ENCODE results near the gene TCTN3. TPM values are rescaled to one million over a fixed set of nuclear protein-coding genes. Genes with fewer than 3 reads are reported as not detected.
A peak's percentile ranks its signal among the peaks of the same experiment; 100 is the strongest.

The TCTN3 gene
- total and polyA plus RNA-seq, 2 of the 13 experiments (the other 11 are each of a cell fraction or from before 2014, with no cell fraction given): 53.3 to 60.0 TPM

- TF ChIP-seq ZNF782 (CRISPR knock-in tag; IDR thresholded peaks at IDR 0.05; ENCODE audit: borderline replicate concordance) (no peak), NFE2L2 (IDR thresholded peaks at IDR 0.05; ENCODE audit: low read length) (no peak), ZNF660 (CRISPR knock-in tag; IDR thresholded peaks at IDR 0.05; ENCODE audit: borderline replicate concordance, low read depth) (no peak), ZNF382 (CRISPR knock-in tag; IDR thresholded peaks at IDR 0.05; ENCODE audit: borderline replicate concordance) (no peak), ZIK1 (CRISPR knock-in tag; IDR thresholded peaks at IDR 0.05; ENCODE audit: borderline replicate concordance, low read depth) (peak; percentile 30; the same call in 1 of the 2 replicates), TERF1 (CRISPR knock-in tag; IDR thresholded peaks at IDR 0.05) (no peak), ERF (CRISPR knock-in tag; IDR thresholded peaks at IDR 0.05) (0 out of 2 replicates have a peak, but pooled peaks have one; percentile 59), ZNF703 (CRISPR knock-in tag; IDR thresholded peaks at IDR 0.05; ENCODE audit: borderline replicate concordance) (no peak), SRY (CRISPR knock-in tag; IDR thresholded peaks at IDR 0.05) (no peak), NFATC3 (CRISPR knock-in tag; IDR thresholded peaks at IDR 0.05) (no peak), IRF2 (CRISPR knock-in tag; IDR thresholded peaks at IDR 0.05) (peak; percentile 58; the same call in 1 of the 2 replicates), ZNF678 (CRISPR knock-in tag; IDR thresholded peaks at IDR 0.05) (no peak), KLF13 (CRISPR knock-in tag; IDR thresholded peaks at IDR 0.05) (no peak), CC2D1A (CRISPR knock-in tag; IDR thresholded peaks at IDR 0.05) (no peak), TBP (CRISPR knock-in tag; IDR thresholded peaks at IDR 0.05) (no peak), RXRA (CRISPR knock-in tag; IDR thresholded peaks at IDR 0.05) (peak; percentile 75)
- TF ChIP-seq, protein P1, sequence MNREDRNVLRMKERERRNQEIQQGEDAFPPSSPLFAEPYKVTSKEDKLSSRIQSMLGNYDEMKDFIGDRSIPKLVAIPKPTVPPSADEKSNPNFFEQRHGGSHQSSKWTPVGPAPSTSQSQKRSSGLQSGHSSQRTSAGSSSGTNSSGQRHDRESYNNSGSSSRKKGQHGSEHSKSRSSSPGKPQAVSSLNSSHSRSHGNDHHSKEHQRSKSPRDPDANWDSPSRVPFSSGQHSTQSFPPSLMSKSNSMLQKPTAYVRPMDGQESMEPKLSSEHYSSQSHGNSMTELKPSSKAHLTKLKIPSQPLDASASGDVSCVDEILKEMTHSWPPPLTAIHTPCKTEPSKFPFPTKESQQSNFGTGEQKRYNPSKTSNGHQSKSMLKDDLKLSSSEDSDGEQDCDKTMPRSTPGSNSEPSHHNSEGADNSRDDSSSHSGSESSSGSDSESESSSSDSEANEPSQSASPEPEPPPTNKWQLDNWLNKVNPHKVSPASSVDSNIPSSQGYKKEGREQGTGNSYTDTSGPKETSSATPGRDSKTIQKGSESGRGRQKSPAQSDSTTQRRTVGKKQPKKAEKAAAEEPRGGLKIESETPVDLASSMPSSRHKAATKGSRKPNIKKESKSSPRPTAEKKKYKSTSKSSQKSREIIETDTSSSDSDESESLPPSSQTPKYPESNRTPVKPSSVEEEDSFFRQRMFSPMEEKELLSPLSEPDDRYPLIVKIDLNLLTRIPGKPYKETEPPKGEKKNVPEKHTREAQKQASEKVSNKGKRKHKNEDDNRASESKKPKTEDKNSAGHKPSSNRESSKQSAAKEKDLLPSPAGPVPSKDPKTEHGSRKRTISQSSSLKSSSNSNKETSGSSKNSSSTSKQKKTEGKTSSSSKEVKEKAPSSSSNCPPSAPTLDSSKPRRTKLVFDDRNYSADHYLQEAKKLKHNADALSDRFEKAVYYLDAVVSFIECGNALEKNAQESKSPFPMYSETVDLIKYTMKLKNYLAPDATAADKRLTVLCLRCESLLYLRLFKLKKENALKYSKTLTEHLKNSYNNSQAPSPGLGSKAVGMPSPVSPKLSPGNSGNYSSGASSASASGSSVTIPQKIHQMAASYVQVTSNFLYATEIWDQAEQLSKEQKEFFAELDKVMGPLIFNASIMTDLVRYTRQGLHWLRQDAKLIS (CRISPR knock-in tag; IDR thresholded peaks at IDR 0.05): no peak
- TF ChIP-seq, protein P2, sequence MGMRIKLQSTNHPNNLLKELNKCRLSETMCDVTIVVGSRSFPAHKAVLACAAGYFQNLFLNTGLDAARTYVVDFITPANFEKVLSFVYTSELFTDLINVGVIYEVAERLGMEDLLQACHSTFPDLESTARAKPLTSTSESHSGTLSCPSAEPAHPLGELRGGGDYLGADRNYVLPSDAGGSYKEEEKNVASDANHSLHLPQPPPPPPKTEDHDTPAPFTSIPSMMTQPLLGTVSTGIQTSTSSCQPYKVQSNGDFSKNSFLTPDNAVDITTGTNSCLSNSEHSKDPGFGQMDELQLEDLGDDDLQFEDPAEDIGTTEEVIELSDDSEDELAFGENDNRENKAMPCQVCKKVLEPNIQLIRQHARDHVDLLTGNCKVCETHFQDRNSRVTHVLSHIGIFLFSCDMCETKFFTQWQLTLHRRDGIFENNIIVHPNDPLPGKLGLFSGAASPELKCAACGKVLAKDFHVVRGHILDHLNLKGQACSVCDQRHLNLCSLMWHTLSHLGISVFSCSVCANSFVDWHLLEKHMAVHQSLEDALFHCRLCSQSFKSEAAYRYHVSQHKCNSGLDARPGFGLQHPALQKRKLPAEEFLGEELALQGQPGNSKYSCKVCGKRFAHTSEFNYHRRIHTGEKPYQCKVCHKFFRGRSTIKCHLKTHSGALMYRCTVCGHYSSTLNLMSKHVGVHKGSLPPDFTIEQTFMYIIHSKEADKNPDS (CRISPR knock-in tag; IDR thresholded peaks at IDR 0.05): no peak
- TF ChIP-seq, protein P3, sequence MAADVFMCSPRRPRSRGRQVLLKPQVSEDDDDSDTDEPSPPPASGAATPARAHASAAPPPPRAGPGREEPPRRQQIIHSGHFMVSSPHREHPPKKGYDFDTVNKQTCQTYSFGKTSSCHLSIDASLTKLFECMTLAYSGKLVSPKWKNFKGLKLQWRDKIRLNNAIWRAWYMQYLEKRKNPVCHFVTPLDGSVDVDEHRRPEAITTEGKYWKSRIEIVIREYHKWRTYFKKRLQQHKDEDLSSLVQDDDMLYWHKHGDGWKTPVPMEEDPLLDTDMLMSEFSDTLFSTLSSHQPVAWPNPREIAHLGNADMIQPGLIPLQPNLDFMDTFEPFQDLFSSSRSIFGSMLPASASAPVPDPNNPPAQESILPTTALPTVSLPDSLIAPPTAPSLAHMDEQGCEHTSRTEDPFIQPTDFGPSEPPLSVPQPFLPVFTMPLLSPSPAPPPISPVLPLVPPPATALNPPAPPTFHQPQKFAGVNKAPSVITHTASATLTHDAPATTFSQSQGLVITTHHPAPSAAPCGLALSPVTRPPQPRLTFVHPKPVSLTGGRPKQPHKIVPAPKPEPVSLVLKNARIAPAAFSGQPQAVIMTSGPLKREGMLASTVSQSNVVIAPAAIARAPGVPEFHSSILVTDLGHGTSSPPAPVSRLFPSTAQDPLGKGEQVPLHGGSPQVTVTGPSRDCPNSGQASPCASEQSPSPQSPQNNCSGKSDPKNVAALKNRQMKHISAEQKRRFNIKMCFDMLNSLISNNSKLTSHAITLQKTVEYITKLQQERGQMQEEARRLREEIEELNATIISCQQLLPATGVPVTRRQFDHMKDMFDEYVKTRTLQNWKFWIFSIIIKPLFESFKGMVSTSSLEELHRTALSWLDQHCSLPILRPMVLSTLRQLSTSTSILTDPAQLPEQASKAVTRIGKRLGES (CRISPR knock-in tag; IDR thresholded peaks at IDR 0.05; ENCODE audit: borderline replicate concordance): no peak
These were observed at the start of gene TCTN3 (continued) for GRCh38 chr10:95693668-95694534.

Measured in HepG2 (cell line).